ENCODE data around the gene ACBD3.

DNA sequence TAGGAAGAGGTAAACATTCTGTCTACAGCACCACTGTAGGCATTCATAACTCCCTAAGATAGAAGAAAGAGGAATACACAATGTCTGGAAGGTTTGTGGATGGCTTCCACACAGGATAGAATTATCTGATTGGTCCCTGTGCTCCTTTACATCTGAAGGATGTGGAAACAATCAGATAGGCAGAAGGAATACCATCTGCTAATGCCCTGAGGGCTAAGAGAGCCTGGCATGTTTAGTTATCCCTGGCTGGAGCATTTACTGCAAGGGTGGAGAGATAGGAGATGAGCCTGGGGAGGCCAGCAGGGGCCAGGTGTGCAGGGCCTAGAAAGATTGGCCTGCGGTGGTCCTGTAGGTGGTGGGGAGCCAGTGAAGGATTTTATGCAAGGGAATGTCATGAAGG lies 8.6 kb upstream of the ACBD3 start:
- no peak for TF ChIP-seq POLR2A (IDR thresholded peaks at IDR 0.05)
- TF ChIP-seq, protein P1, sequence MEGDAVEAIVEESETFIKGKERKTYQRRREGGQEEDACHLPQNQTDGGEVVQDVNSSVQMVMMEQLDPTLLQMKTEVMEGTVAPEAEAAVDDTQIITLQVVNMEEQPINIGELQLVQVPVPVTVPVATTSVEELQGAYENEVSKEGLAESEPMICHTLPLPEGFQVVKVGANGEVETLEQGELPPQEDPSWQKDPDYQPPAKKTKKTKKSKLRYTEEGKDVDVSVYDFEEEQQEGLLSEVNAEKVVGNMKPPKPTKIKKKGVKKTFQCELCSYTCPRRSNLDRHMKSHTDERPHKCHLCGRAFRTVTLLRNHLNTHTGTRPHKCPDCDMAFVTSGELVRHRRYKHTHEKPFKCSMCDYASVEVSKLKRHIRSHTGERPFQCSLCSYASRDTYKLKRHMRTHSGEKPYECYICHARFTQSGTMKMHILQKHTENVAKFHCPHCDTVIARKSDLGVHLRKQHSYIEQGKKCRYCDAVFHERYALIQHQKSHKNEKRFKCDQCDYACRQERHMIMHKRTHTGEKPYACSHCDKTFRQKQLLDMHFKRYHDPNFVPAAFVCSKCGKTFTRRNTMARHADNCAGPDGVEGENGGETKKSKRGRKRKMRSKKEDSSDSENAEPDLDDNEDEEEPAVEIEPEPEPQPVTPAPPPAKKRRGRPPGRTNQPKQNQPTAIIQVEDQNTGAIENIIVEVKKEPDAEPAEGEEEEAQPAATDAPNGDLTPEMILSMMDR (IDR thresholded peaks at IDR 0.05): no peak

Measured in right lobe of liver (tissue), 4 donors.